Activated T-cell treated with anti-CD3 and anti-CD28 coated beads for 1 hour (primary cell): ENCODE data around the gene DOCK4.
"Not testable (repeated sequence)": the region's sequence is repeated elsewhere in the genome, so short reads cannot be mapped to it uniquely, and the experiment has no call there.

Source experiments
- DNase-seq: peaks from one replicate; pipeline ENCODE4 v3.0.0-alpha.2; 2020; ENCODE audit warnings: low read depth

DOCK4 gene, protein sequence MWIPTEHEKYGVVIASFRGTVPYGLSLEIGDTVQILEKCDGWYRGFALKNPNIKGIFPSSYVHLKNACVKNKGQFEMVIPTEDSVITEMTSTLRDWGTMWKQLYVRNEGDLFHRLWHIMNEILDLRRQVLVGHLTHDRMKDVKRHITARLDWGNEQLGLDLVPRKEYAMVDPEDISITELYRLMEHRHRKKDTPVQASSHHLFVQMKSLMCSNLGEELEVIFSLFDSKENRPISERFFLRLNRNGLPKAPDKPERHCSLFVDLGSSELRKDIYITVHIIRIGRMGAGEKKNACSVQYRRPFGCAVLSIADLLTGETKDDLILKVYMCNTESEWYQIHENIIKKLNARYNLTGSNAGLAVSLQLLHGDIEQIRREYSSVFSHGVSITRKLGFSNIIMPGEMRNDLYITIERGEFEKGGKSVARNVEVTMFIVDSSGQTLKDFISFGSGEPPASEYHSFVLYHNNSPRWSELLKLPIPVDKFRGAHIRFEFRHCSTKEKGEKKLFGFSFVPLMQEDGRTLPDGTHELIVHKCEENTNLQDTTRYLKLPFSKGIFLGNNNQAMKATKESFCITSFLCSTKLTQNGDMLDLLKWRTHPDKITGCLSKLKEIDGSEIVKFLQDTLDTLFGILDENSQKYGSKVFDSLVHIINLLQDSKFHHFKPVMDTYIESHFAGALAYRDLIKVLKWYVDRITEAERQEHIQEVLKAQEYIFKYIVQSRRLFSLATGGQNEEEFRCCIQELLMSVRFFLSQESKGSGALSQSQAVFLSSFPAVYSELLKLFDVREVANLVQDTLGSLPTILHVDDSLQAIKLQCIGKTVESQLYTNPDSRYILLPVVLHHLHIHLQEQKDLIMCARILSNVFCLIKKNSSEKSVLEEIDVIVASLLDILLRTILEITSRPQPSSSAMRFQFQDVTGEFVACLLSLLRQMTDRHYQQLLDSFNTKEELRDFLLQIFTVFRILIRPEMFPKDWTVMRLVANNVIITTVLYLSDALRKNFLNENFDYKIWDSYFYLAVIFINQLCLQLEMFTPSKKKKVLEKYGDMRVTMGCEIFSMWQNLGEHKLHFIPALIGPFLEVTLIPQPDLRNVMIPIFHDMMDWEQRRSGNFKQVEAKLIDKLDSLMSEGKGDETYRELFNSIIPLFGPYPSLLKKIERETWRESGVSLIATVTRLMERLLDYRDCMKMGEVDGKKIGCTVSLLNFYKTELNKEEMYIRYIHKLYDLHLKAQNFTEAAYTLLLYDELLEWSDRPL (N-terminal part only)

GRCh38 chr7:112206238-112206990 lies at the start of gene DOCK4, which contains the start of gene ZNF277:
DOCK4 (minus strand) TSS chr7:112206399; CDS start chr7:112206138, 261 bp downstream.
ZNF277 (plus strand) TSS chr7:112206695; CDS start chr7:112206717, 22 bp downstream.
- peak; percentile 100 for DNase-seq

- DNase-seq, result no peak
Observed at GRCh38 chr7:112255388-112255720, 49.2 kb upstream of the DOCK4 start.

GRCh38 chr7:112254709-112255387 lies 48.6 kb upstream of the DOCK4 start:
- no peak for DNase-seq

- DNase-seq, result no peak
Observed at GRCh38 chr7:112254156-112254555, 48.0 kb upstream of the DOCK4 start.

DNA sequence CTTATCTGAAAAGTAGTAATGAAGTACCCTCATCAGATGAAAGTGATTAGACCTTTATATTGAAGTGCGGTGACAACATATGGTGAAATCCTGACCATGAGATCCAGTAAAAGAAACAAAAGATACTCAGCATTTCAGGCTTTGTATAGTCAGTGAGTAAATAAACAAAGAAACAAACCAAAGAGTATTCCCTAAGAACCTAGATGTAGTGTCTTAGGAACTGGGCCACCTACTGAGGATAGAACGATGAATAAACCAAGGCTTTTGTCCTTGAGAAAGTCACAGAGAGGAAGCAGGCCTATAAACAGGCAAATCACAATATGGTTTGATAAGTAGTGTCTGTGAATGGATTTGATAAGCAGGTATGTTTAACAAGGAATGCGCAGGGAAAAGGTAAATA lies 46.5 kb upstream of the DOCK4 start:
- DNase-seq, result no peak

GRCh38 chr7:112252141-112252540 lies 45.9 kb upstream of the DOCK4 start:
- DNase-seq, result no peak

DNA sequence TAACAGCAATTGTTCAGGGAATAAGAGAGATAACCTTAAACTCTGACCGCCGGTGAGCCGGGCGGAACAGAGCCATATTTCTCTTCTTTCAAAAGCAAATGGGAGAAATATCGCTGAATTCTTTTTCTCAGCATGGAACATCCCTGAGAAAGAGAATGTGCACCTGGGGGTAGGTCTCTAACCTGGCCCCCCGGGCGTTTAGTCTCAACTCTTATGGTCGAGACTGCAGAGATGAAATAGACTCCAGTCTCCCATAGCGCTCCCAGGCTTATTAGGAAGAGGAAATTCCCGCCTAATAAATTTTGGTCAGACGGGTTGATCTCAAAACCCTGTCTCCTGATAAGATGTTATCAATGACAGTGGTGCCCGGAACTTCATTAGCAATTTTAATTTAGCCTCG lies 43.8 kb upstream of the DOCK4 start:
- DNase-seq, result not testable (repeated sequence)

GRCh38 chr7:112248598-112248997 lies 42.4 kb upstream of the DOCK4 start:
- DNase-seq, result no peak

DNA sequence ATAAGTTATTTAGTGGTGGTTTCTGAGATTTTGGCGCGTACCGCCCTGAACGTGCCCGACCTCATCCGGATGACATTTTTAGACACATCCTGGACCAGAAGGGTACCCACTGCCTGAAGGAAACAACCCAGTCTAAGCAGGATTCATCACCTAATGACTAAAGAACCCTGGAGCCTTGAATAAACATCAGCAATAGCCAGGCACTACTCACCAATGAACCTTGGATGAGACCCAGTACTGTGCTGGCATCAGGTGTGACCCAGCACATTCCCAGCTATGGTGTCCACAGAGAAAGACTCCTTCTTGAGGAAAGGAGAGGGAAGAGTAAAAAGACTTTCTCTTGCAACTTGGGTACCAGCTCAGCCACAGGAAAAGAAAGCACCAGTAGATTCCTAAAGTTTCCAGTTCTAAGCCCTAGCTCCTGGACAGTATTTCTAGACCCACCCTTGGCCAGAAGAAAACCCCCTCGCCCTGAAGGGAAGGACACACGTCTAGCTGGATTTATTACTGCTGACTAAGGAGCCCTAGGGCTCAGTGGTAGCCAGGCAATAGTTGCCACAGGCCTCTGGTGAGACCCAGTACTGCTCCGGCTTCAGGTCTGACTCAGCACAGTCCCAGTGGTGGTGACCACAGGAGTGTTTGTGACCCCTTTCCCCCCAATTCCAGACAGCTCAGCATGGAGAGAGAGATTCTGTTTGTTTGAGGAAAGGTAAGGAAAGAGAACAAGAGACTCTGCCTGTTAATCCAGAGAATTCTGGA lies 32.8 kb upstream of the DOCK4 start:
- DNase-seq, result no peak

DNA sequence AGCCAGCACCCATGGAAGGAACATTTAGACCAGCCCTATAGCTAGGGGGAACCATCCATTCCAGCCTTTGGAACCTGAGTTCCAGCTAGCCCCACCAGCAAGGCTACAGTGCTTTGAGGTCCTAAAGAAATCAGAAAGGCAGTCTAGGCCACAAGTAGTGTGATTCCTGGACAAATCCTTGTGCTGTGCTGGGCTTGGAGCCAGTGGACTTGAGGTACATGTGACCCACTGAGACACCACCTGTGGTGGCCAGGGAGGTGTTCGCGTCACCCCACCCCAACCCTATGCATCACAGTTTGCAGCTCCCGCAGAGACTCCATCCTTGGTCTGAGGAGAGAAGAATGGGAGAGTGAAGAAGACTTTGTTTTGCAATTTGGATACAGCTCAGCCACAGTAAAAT lies 32.1 kb upstream of the DOCK4 start:
- DNase-seq, result no peak

DNA sequence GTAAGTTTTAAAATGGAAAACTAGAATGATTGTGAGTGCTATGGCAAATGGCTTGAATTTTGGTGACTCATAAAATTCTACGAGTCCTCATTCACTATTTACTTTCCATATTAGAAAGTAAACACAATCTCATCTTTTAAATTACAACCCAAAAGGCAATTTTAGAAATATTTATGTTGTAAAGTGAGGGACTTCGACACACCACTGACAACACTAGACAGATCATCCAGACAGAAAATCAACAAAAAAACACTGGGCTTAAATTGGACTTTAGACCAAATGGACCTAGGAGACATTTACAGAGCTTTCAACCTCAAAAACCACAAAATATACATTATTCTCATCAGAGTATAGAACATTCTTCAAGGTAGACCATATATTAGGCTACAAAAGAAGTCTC lies 30.4 kb upstream of the DOCK4 start:
- no peak for DNase-seq

- no peak for DNase-seq
Observed at GRCh38 chr7:112234147-112234546, 27.9 kb upstream of the DOCK4 start.

DNA sequence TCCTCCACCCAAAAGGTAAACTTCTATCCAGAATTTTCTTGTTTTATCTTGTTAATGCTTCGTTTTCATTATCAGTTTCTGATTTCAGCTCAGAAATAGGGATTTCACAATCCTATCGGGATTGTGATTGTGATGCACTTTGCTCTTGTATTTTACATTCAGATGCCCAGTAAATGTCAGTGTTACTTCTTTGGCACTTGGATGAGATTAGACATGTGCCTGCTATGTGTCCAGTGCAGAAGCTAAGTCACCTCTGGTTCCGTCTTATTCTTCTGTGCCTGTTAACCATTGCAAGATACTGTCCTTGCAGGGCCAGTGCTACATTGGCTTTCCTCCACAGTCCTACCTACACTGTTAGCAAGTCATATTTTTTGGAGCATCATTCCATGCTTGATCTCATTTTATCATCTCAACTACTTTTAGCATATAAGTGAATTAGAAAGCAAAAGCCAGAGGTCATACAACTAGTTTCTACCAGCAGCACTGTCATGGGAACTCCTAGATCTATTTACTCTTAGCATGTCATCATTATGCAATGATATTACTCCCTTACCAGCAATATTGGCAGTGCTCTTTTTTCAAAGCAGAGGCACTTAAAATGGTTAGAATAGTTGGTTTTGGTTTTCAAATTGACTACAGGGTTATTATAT lies 27.0 kb upstream of the DOCK4 start:
- DNase-seq, result no peak

DNA sequence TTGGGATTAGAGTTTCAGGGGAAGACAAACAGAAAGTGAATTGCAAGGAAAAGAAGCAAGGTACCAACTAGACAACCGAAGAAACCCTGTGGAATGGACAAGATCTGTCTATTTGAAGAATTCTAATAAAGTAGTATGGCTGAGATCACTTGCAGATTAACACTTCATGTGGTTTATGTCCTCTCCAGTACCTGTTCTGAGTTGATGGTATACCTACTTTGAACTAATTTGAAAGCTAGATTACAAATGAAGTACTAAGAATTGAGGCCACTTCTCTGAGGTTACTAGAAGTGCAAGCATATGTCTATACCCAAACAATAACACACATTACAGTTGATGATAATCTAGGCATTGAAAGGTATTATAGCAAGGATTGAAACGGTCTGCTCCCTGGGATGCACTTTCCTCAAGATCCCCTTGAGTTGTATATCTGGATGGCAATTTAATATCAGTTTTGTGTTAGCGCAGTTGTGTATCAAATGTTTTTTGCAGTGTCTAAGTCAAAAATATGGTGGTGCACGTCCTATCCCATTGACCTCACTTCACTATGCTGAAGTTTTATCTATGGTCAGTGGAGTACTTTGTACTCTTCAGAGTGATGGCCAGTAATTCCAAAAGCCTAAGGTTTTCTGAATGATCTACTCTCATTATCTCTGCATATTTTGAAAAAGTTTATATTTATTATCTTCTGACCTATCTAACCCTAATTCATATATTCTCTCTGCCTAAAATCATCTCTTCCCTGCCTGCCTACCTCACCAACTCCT lies 26.2 kb upstream of the DOCK4 start:
- DNase-seq, result no peak

- no peak for DNase-seq
Observed at GRCh38 chr7:112228632-112229031, 22.4 kb upstream of the DOCK4 start.

- no peak for DNase-seq
Observed at GRCh38 chr7:112226701-112227276, 20.6 kb upstream of the DOCK4 start.

GRCh38 chr7:112225006-112225405 lies 18.8 kb upstream of the DOCK4 start:
- no peak for DNase-seq

DNA sequence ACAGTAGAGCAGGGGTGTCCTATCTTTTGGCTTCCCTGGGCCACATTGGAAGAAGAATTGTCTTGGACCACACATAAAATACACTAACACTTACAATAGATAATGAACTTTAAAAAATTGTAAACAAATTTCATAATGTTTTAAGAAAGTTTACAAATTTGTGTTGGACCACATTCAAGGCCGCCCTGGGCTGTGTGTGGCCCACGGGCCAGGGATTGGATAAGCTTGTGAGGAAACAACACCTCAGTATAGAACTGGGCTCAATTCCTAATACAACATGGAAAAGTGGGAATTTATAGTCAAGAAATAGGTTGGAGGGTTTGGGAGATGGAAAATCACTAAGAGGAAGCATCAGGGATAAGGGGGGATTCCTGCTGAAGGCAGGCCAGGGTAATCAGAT lies 18.0 kb upstream of the DOCK4 start:
- no peak for DNase-seq

DNA sequence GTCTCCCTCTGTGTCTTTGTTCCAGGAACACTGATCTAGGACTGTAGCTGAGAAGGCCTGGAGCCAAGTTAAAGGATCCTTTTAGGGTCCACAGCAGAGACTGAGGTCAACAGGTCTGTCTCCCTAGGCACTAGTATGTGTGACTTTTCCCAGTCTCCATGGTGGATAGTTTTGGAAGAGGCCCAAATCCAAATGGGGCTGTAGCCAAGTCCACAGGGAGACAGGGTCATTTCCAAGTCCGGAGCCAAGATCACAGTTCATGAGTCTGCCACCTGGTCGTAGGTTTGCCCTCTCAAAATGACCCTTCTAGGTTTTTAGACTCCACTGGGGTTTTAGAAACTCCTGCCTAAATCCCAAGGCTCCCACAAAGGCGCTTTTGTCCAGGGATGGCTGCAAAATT lies 17.1 kb upstream of the DOCK4 start:
- no peak for DNase-seq
